DND-41 (cell line): ENCODE data around the gene NOL4L.

Experiments
- CTCF ChIP-seq: IDR thresholded peaks from 2 replicates; pipeline ENCODE4 v1.5.1; 2012; ENCODE audit warnings: borderline replicate concordance, low read length, moderate library complexity, mild to moderate bottlenecking; ENCODE audit not compliant: poor library complexity, severe bottlenecking; ENCODE audit errors: extremely low read depth
- EZH2 ChIP-seq: IDR thresholded peaks from 3 replicates; pipeline ENCODE4 v1.6.1; 2012; ENCODE audit warnings: borderline replicate concordance, low read depth, mild to moderate bottlenecking, moderate library complexity, low read length, inconsistent platforms; ENCODE audit not compliant: severe bottlenecking

- no peak for TF ChIP-seq CTCF
- no peak for TF ChIP-seq EZH2
These were observed 138.6 kb downstream of the NOL4L start for GRCh38 chr20:32446301-32447100.
